DOHH2 (cell line): Measurements from ENCODE around the gene DNASE1L2.

Source experiments
- H3F3A ChIP-seq: fragments of 200-600 bp; sonication (generic), shearing (Covaris generic); 2 replicates; pipeline ENCODE4 v1.6.0; 2016; ENCODE audit warnings: antibody characterized with exemption, mild to moderate bottlenecking; ENCODE audit not compliant: control insufficient read depth, insufficient read depth
- H3K27ac ChIP-seq: fragments of 200-600 bp; sonication (generic); 2 replicates; pipeline ENCODE4 v1.5.1; 2014; ENCODE audit warnings: low read depth, mild to moderate bottlenecking, low read length, moderate library complexity
- H3K27me3 ChIP-seq: fragments of 200-600 bp; sonication (generic); 2 replicates; pipeline ENCODE4 v1.6.1; 2014; ENCODE audit warnings: mild to moderate bottlenecking, low read length, mixed read lengths; ENCODE audit not compliant: control insufficient read depth
- H3K36me3 ChIP-seq: fragments of 200-600 bp; sonication (generic); 2 replicates; pipeline ENCODE4 v1.6.1; 2014; ENCODE audit warnings: mild to moderate bottlenecking, low read length, moderate library complexity, mixed read lengths; ENCODE audit not compliant: control insufficient read depth
- H3K4me1 ChIP-seq: fragments of 200-600 bp; sonication (generic); 2 replicates; pipeline ENCODE4 v1.6.1; 2014; ENCODE audit warnings: mild to moderate bottlenecking, low read length, mixed read lengths; ENCODE audit not compliant: control insufficient read depth
- H3K4me2 ChIP-seq: fragments of 200-600 bp; sonication (generic); 2 replicates; pipeline ENCODE4 v1.6.0; 2014; ENCODE audit warnings: mild to moderate bottlenecking, low read length, moderate library complexity
- H3K4me3 ChIP-seq: fragments of 200-600 bp; sonication (generic); 2 replicates; pipeline ENCODE4 v1.5.1; 2014; ENCODE audit warnings: mild to moderate bottlenecking, low read length, mixed read lengths
- H3K79me2 ChIP-seq: fragments of 200-600 bp; sonication (generic); 2 replicates; pipeline ENCODE4 v1.6.1; 2014; ENCODE audit warnings: mild to moderate bottlenecking, low read length, mixed read lengths; ENCODE audit not compliant: control insufficient read depth
- H3K9me2 ChIP-seq: fragments of 200-600 bp; sonication (generic); replicated peaks from 2 replicates; pipeline ENCODE4 v1.6.1; 2014; ENCODE audit warnings: mild to moderate bottlenecking, low read length, mixed read lengths; ENCODE audit not compliant: control insufficient read depth
- H3K9me3 ChIP-seq: fragments of 200-600 bp; sonication (generic); 2 replicates; pipeline ENCODE4 v1.6.1; 2014; ENCODE audit warnings: antibody characterized with exemption, low read length, mixed read lengths; ENCODE audit not compliant: control insufficient read depth, insufficient read depth
- H4K20me1 ChIP-seq: fragments of 200-600 bp; sonication (generic); 2 replicates; pipeline ENCODE4 v1.6.0; 2014; ENCODE audit warnings: low read depth, mild to moderate bottlenecking, antibody characterized with exemption, low read length, moderate library complexity; ENCODE audit not compliant: control insufficient read depth, insufficient read depth
- EZH2phosphoT487 ChIP-seq: fragments of 200-600 bp; sonication (generic); IDR thresholded peaks from 2 replicates; pipeline ENCODE4 v1.6.1; 2017; ENCODE audit warnings: borderline replicate concordance, mild to moderate bottlenecking, antibody characterized with exemption, low read length, moderate library complexity, mixed read lengths
- TF ChIP-seq, protein P1 (sequence below): fragments of 200-600 bp; sonication (generic); IDR thresholded peaks from one replicate; pipeline ENCODE4 v1.5.1; 2014; ENCODE audit warnings: antibody characterized with exemption, mild to moderate bottlenecking, low read depth, low read length; ENCODE audit not compliant: poor library complexity, severe bottlenecking

Gene DNASE1L2

GRCh38 chr16:2285731-2286191 lies 49.5 kb downstream of the DNASE1L2 start:
- Histone ChIP-seq H3K4me1 (no peaks in the 10 kb centered on the region), H3K9me2 (no peaks in the 10 kb centered on the region), H3K27me3 (no peaks in the 10 kb centered on the region), H3K9me3 (no peaks in the 10 kb centered on the region), H3F3A (no peaks in the 10 kb centered on the region), H3K79me2 (no peaks in the 10 kb centered on the region), H3K36me3 (no peaks in the 10 kb centered on the region), H4K20me1 (no peaks in the 10 kb centered on the region), H3K4me2 (no peak overlapping the region), H3K4me3 (no peak overlapping the region), H3K27ac (no peak overlapping the region)
- no peak for TF ChIP-seq EZH2phosphoT487
- TF ChIP-seq, protein P1, sequence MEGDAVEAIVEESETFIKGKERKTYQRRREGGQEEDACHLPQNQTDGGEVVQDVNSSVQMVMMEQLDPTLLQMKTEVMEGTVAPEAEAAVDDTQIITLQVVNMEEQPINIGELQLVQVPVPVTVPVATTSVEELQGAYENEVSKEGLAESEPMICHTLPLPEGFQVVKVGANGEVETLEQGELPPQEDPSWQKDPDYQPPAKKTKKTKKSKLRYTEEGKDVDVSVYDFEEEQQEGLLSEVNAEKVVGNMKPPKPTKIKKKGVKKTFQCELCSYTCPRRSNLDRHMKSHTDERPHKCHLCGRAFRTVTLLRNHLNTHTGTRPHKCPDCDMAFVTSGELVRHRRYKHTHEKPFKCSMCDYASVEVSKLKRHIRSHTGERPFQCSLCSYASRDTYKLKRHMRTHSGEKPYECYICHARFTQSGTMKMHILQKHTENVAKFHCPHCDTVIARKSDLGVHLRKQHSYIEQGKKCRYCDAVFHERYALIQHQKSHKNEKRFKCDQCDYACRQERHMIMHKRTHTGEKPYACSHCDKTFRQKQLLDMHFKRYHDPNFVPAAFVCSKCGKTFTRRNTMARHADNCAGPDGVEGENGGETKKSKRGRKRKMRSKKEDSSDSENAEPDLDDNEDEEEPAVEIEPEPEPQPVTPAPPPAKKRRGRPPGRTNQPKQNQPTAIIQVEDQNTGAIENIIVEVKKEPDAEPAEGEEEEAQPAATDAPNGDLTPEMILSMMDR = no peak

DNA sequence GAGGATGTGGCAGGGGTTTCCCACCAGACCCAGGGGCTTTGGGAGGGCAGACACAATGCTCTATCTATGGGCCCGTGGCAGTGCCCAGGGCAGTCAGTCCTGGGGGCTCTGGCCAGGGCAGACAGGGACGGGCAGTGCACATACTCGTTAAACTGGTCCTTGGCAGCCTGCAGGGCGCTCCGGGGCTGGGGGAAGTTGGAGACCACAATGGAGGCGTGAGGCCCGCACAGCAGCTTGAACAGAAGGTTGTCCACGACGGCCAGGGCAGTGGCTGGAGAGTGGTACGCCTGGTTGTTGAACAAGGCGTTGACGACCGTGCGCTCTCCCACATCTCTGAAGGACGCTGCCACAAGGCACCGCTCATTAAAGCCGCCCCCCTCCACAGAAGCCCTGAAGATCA lies 50.3 kb downstream of the DNASE1L2 start:
- Histone ChIP-seq H3K9me2 (no peaks in the 10 kb centered on the region), H3F3A (no peaks in the 10 kb centered on the region), H3K79me2 (no peaks in the 10 kb centered on the region), H3K36me3 (no peaks in the 10 kb centered on the region), H3K4me2 (no peak overlapping the region), H4K20me1 (no peaks in the 10 kb centered on the region), H3K9me3 (no peaks in the 10 kb centered on the region), H3K27me3 (no peaks in the 10 kb centered on the region), H3K4me1 (no peaks in the 10 kb centered on the region), H3K4me3 (no peak overlapping the region), H3K27ac (no peak overlapping the region)
- TF ChIP-seq EZH2phosphoT487 = no peak
- TF ChIP-seq, protein P1 = no peak

- no peak overlapping the region for H3K27ac ChIP-seq
- H3K4me1 ChIP-seq = no peaks in the 10 kb centered on the region
- no peak overlapping the region for H3K4me2 ChIP-seq
- no peaks in the 10 kb centered on the region for H3K9me3 ChIP-seq
- H3K36me3 ChIP-seq = no peaks in the 10 kb centered on the region
- H3K27me3 ChIP-seq = no peaks in the 10 kb centered on the region
- H3K4me3 ChIP-seq = no peak overlapping the region
- no peaks in the 10 kb centered on the region for H3F3A ChIP-seq
- H4K20me1 ChIP-seq = no peaks in the 10 kb centered on the region
- no peak for TF ChIP-seq EZH2phosphoT487
- TF ChIP-seq, protein P1 = no peak
- H3K9me2 ChIP-seq = no peaks in the 10 kb centered on the region
- no peaks in the 10 kb centered on the region for H3K79me2 ChIP-seq
Observed at GRCh38 chr16:2287916-2288547, 51.8 kb downstream of the DNASE1L2 start.
